ENCODE data around the gene ABCB4. TPM values are rescaled to one million over a fixed set of nuclear protein-coding genes. Genes with fewer than 3 reads are reported as not detected.

The ABCB4 gene
- 0.50 TPM for polyA plus RNA-seq (2013, experiment 1 of 2)
- 1.0 TPM for polyA plus RNA-seq (2013, experiment 2 of 2)

DNA sequence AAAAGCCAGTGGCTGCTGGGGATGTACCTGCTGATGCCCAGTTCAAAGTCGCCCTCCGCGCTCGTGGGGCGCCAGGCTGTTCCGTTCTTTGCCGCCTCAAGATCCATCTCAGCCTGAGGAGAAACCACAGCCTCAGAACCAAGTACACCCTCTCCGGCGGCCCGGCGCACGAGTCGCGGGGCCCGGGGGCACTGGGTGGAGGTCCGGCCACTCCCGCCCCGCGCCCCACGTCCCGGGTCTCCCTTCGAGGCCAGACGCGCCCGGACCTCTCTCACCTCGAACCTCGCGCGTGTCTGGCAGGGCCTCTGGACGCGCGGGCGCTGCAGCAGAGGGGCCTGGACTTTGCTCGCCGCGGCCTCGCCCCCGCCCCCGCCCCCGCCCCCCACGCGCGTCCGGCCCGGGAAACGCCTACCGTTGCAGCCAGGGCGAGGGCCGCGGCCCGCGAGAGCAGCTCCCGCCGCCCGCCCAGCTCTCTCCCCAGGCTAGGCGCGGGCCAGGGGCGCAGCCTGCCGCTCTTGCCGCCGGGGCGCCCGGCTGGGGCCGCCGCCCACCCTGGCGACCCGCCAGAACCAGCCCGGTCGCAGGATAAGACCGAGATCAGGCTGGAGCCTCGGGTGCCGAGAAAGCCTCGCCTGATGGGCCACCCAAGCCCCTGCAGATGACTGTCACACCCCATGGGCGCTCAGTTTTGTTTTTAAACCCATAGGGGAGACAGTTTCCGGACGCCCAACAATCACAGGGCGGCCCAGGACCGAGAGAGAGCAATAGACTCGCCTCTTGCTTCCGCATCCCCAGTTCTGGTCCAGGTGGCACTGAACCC, at the start of gene ABCB4:
Gene ABCB4, minus strand, starts transcription at position 322 of the 820 bp plus-strand sequence. Its CDS starts 215 bp downstream, at position 107.
- no peak within 1 kb of the TSS for H3K27ac ChIP-seq (ENCODE audit: low read depth, low read length)
- H3K9ac ChIP-seq (ENCODE audit: low read depth, low read length), result peak within 1 kb of the TSS; percentile 45

DNA sequence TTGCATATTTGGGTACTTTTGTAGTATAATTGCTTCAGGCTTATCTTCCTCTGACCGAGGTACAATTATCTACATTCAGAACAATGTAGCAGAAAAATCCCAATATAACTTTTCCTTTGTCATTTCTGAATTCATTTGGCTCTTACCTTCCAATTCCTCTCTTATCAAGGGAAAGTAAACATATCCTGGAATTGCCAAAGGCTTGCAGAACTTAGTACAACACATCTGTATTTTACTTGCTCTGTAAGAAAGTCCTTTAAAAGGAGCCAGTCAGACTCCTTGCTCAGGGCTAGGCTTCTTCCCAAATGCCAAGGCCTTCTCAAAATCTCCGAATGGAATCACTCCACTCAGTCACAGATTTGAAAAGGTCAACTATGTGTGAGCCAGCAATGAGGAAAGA, 43.3 kb upstream of the ABCB4 start:
- WGBS, result 88% methylated on average over 2 of the region's 2 CpGs
- no peak overlapping the region for H3K27ac ChIP-seq (ENCODE audit: low read depth, low read length)

More for the DNA sequence above, at the start of gene ABCB4:
- peaks cover 51% of the 10 kb centered on the region for H3K27me3 ChIP-seq (ENCODE audit: insufficient read depth, low read length)
- H3K9me3 ChIP-seq (ENCODE audit: insufficient read depth, low read depth, low read length), result no peaks in the 10 kb centered on the region
- 6% methylated on average over 80 of the region's 80 CpGs for WGBS
- peak within 1 kb of the TSS; percentile 66 for H3K4me3 ChIP-seq (ENCODE audit: low read length)
- H3K36me3 ChIP-seq (ENCODE audit: insufficient read depth, low read length), result no peaks in the 10 kb centered on the region
- peaks cover 6% of the 10 kb centered on the region for H3K4me1 ChIP-seq (ENCODE audit: insufficient read depth, low read length)

DNA sequence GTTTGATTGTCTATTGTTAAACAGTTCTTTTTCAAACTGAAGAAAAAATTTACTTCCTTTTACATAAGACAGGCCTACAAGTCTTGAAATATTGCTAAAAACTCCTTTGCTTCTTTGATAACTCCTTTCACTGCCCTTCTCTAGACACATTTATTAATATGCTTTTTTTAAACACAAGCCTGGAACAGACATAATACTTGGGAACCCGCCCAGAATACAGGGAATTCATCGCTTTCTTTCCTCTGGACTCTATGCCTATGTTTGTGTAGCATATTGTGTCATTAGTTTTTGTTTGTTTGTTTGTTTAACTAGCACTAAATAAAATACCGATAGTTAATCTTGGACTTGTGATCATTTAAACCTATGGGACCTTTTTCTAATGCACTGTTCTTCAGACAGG, 42.4 kb upstream of the ABCB4 start:
- no peaks in the 10 kb centered on the region for H3K9me3 ChIP-seq (ENCODE audit: insufficient read depth, low read depth, low read length)
- no peak overlapping the region for H3K27ac ChIP-seq (ENCODE audit: low read depth, low read length)
- H3K36me3 ChIP-seq (ENCODE audit: insufficient read depth, low read length), result no peaks in the 10 kb centered on the region
- no peak overlapping the region for H3K4me3 ChIP-seq (ENCODE audit: low read length)
- H3K27me3 ChIP-seq (ENCODE audit: insufficient read depth, low read length), result no peaks in the 10 kb centered on the region
- 96% methylated on average over 3 of the region's 3 CpGs for WGBS
- no peaks in the 10 kb centered on the region; the same call in 1 of the 2 replicates for H3K4me1 ChIP-seq (ENCODE audit: insufficient read depth, low read length)
- no peak overlapping the region for H3K9ac ChIP-seq (ENCODE audit: low read depth, low read length)

More for the DNA sequence above, 43.3 kb upstream of the ABCB4 start:
- no peaks in the 10 kb centered on the region; the same call in 1 of the 2 replicates for H3K4me1 ChIP-seq (ENCODE audit: insufficient read depth, low read length)
- H3K9ac ChIP-seq (ENCODE audit: low read depth, low read length), result no peak overlapping the region
- no peaks in the 10 kb centered on the region for H3K9me3 ChIP-seq (ENCODE audit: insufficient read depth, low read depth, low read length)
- no peak overlapping the region for H3K4me3 ChIP-seq (ENCODE audit: low read length)
- H3K27me3 ChIP-seq (ENCODE audit: insufficient read depth, low read length), result no peaks in the 10 kb centered on the region
- no peaks in the 10 kb centered on the region for H3K36me3 ChIP-seq (ENCODE audit: insufficient read depth, low read length)

DNA sequence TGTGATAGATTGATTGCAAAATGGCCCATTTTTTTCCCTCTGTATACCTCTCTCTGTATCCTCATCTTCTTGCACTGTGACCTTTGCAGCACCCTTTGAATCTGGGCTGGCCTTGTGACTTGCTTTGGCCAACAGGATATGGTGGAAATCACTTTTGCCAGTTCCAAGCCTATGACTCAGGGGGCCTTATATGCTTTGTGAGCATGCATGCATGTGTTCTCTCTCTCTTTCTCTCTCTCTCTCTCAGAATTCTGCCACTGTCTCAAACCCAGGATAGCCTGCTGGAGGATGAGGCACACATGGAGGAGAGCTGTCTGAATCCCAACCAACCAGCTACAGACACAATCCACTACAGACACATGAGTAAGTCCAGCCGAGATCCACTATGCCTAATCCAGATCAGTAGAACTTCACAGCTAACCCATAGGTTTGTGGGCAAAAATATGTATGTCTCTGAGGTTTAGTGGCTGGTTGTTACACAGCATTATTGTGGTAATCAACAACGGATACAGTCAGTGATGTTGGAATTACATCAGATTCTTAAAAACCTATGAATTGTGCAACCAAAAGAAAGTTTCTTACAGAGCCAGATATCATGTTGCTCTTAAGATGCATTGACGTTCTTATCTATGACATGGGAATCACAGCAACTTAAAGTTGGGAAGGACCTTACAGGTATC, 41.8 kb upstream of the ABCB4 start:
- no peaks in the 10 kb centered on the region; the same call in 1 of the 2 replicates for H3K4me1 ChIP-seq (ENCODE audit: insufficient read depth, low read length)
- 91% methylated on average over 3 of the region's 3 CpGs for WGBS
- H3K27ac ChIP-seq (ENCODE audit: low read depth, low read length), result no peak overlapping the region
- no peaks in the 10 kb centered on the region for H3K9me3 ChIP-seq (ENCODE audit: insufficient read depth, low read depth, low read length)
- H3K36me3 ChIP-seq (ENCODE audit: insufficient read depth, low read length), result no peaks in the 10 kb centered on the region
- no peak overlapping the region for H3K9ac ChIP-seq (ENCODE audit: low read depth, low read length)
- H3K27me3 ChIP-seq (ENCODE audit: insufficient read depth, low read length), result no peaks in the 10 kb centered on the region
- no peak overlapping the region for H3K4me3 ChIP-seq (ENCODE audit: low read length)

DNA sequence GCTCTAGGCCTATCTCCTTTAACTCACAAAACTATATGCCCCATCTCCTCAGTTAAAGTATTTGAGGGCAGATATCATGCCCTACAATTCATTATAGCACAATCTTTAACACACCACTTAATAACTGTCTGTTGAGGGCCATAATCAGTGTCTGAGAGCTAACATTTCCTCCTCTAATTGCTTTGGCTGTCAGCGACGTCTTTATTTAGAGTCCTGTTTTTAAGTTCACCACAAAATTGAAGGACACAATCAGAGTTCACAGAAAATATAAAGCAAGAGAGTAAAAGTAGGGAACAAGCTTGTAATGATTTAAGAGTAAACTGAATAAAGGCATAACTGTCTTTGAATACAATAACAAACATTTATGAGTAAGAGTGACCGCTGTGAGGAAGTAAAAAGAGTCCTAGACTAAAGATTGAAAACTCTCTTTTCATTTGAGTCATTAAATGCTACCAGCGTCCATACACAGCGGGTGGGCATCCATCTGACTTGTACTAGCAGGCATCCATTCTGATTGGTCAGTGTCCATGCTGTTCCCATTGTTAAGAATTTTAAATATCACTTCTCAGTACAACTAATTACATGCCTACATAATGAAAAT, 38.4 kb upstream of the ABCB4 start:
- Histone ChIP-seq H3K27me3 (ENCODE audit: insufficient read depth, low read length) (no peaks in the 10 kb centered on the region), H3K9me3 (ENCODE audit: insufficient read depth, low read depth, low read length) (no peaks in the 10 kb centered on the region), H3K27ac (ENCODE audit: low read depth, low read length) (no peak overlapping the region), H3K4me3 (ENCODE audit: low read length) (no peak overlapping the region), H3K36me3 (ENCODE audit: insufficient read depth, low read length) (no peaks in the 10 kb centered on the region), H3K9ac (ENCODE audit: low read depth, low read length) (no peak overlapping the region), H3K4me1 (ENCODE audit: insufficient read depth, low read length) (peaks cover 11% of the 10 kb centered on the region)
- WGBS, result 84% methylated on average over 5 of the region's 5 CpGs

DNA sequence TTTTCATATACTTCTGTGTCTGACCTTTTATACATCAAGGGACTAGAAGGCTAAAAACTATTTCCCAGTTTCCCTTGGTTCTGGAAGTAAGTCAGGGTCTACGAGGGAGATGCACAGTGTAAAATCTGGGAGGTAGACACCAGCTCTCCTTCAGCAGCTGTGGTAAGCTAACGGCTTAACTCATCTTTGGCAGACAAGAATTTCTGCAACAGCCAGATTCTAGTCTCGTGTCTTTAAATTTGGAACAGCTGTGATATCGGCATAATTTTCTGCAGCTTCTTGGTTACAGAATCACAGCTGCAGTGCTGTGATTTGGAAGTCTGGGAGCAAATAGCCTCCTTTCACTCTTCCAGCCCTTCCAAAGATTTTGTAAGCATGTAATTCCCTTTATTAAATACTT, 37.4 kb upstream of the ABCB4 start:
- H3K27ac ChIP-seq (ENCODE audit: low read depth, low read length), result no peak overlapping the region
- WGBS, result 94% methylated on average over 4 of the region's 4 CpGs
- no peak overlapping the region for H3K4me3 ChIP-seq (ENCODE audit: low read length)
- H3K9me3 ChIP-seq (ENCODE audit: insufficient read depth, low read depth, low read length), result no peaks in the 10 kb centered on the region
- H3K9ac ChIP-seq (ENCODE audit: low read depth, low read length), result no peak overlapping the region
- H3K27me3 ChIP-seq (ENCODE audit: insufficient read depth, low read length), result no peaks in the 10 kb centered on the region
- peaks cover 11% of the 10 kb centered on the region for H3K4me1 ChIP-seq (ENCODE audit: insufficient read depth, low read length)
- H3K36me3 ChIP-seq (ENCODE audit: insufficient read depth, low read length), result no peaks in the 10 kb centered on the region

DNA sequence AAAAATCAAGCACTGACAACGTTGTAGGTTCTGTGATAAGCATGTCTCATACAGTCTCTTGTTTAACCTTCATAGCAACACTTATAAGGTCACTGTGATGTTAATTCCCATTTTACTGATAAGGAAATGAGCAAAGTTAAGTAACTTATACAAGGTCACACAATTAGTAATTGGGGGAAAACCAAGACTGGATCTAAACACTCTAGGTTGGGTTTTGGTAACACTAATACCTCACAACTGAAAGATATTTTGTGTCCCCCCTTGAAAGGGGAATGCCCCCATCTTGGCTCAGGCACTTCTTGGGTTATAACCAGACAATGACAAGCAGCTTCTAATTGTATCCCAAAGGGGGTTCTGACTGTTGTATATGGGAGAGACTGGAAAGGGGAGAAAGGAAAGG, 36.0 kb upstream of the ABCB4 start:
- H3K9me3 ChIP-seq (ENCODE audit: insufficient read depth, low read depth, low read length), result no peaks in the 10 kb centered on the region
- no peak overlapping the region for H3K9ac ChIP-seq (ENCODE audit: low read depth, low read length)
- no peaks in the 10 kb centered on the region for H3K36me3 ChIP-seq (ENCODE audit: insufficient read depth, low read length)
- no CpG with 5 or more reads among the region's 1 CpG for WGBS
- H3K27ac ChIP-seq (ENCODE audit: low read depth, low read length), result no peak overlapping the region
- no peak overlapping the region for H3K4me3 ChIP-seq (ENCODE audit: low read length)
- no peaks in the 10 kb centered on the region for H3K27me3 ChIP-seq (ENCODE audit: insufficient read depth, low read length)
- H3K4me1 ChIP-seq (ENCODE audit: insufficient read depth, low read length), result peaks cover 11% of the 10 kb centered on the region

DNA sequence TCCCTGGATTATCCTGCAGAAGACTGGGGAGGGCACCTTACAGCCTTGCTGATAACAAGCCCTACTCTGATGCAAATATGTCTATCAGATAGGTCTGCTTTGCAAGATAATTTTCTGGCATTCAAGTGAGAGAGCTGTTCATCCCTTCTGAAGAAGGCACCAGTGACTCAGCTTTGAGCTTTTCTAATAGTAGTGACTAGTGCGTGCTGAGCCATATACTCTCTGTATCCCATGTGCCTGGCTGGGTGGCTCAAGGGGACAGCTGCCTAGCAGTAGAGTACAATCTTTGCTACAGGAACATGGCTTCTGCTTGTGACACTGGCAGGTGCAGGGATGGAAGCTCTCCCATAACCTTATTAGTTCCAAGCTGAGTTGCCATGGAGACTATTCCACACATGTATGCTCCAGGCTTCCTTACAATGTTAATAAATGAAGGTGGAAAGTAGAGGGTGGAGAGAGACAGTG, 35.0 kb upstream of the ABCB4 start:
- Histone ChIP-seq H3K9me3 (ENCODE audit: insufficient read depth, low read depth, low read length) (no peaks in the 10 kb centered on the region), H3K4me1 (ENCODE audit: insufficient read depth, low read length) (peaks cover 11% of the 10 kb centered on the region), H3K27me3 (ENCODE audit: insufficient read depth, low read length) (no peaks in the 10 kb centered on the region), H3K4me3 (ENCODE audit: low read length) (no peak overlapping the region), H3K36me3 (ENCODE audit: insufficient read depth, low read length) (no peaks in the 10 kb centered on the region), H3K27ac (ENCODE audit: low read depth, low read length) (no peak overlapping the region), H3K9ac (ENCODE audit: low read depth, low read length) (no peak overlapping the region)
- WGBS, result 93% methylated on average over 1 of the region's 1 CpG

DNA sequence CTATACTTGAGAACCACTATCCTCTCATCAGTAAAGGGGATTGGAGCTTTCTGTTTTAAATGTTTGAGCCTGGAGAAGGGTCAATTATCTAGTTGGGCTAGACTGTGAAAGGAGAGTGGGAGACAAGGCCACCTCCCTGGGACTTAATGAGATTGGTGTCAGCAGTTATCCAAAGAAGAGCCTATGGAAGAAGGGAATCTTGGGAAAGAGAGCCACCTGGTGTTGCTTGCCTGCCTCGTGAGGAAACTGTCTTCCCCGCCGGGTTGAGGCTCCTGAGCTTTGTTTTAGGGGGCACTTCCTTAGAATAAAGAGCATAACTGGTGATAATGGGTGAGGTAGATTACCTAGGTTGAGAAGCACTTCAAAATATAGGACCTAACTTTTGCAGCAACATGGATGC, 32.0 kb upstream of the ABCB4 start:
- no peak overlapping the region for H3K4me3 ChIP-seq (ENCODE audit: low read length)
- H3K9me3 ChIP-seq (ENCODE audit: insufficient read depth, low read depth, low read length), result no peaks in the 10 kb centered on the region
- no peaks in the 10 kb centered on the region for H3K36me3 ChIP-seq (ENCODE audit: insufficient read depth, low read length)
- no peak overlapping the region for H3K27ac ChIP-seq (ENCODE audit: low read depth, low read length)
- no peak overlapping the region for H3K9ac ChIP-seq (ENCODE audit: low read depth, low read length)
- 27% methylated on average over 3 of the region's 3 CpGs for WGBS
- peaks cover 11% of the 10 kb centered on the region; the same call in 1 of the 2 replicates for H3K4me1 ChIP-seq (ENCODE audit: insufficient read depth, low read length)
- H3K27me3 ChIP-seq (ENCODE audit: insufficient read depth, low read length), result no peaks in the 10 kb centered on the region

DNA sequence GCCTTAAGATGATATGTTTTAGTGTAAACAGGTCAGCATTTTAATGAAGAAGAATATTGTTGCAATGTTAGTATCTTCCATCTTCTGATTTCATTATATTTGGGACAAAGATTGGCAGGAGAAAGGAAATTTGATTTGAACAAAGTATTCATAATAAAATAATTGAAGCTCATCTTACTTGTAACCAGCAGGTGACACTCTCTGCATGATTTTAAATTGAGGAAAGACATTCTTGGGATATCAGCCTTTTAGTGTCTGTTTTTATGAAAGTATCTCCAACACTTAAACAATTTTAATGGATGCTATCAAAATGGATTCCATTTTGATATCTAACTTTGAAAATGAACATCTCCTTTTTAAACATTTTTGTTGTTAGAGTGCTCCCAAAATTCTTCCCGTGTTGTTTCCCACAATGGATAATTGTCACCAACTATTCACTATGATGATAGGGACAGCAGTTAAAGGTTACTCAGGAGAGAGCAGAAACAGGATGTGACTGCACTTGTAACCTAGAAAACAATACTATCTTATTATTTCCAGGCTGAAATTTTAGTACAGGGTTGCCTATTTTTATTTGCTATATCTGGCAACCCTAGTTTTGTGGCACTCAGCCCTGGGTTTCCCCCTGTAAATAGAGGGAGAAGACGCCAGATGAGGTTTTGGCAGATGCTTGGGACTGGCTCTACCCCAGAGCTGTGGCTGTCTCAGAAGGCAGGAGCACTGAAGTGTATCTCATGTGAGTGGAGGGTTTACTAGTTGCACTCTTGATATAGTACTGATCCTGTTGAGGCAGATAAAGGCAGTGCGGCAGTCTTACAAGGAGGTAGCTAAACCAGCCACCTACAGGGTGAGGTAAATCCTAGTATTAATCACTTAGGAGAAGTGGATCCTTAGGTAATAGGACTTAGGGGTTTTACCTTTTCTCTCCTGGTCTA, 31.0 kb upstream of the ABCB4 start:
- no peaks in the 10 kb centered on the region for H3K27me3 ChIP-seq (ENCODE audit: insufficient read depth, low read length)
- no peaks in the 10 kb centered on the region for H3K9me3 ChIP-seq (ENCODE audit: insufficient read depth, low read depth, low read length)
- 91% methylated on average over 3 of the region's 3 CpGs for WGBS
- H3K4me3 ChIP-seq (ENCODE audit: low read length), result no peak overlapping the region
- H3K27ac ChIP-seq (ENCODE audit: low read depth, low read length), result no peak overlapping the region
- no peaks in the 10 kb centered on the region for H3K36me3 ChIP-seq (ENCODE audit: insufficient read depth, low read length)
- peaks cover 8% of the 10 kb centered on the region; the same call in 1 of the 2 replicates for H3K4me1 ChIP-seq (ENCODE audit: insufficient read depth, low read length)
- no peak overlapping the region for H3K9ac ChIP-seq (ENCODE audit: low read depth, low read length)
